Measurements from ENCODE around the gene SSH2. TPM values are rescaled to one million over a fixed set of nuclear protein-coding genes. Genes with fewer than 3 reads are reported as not detected.

Gene SSH2
- total and polyA plus RNA-seq, 9 of the 15 experiments (the other 6 are each of a cell fraction or from before 2014, with no cell fraction given), result 3.9 to 16.1 (median 10.2) TPM

- peak; percentile 13; the same call in 1 of the 2 replicates for TF ChIP-seq DDX20 (tag; IDR thresholded peaks at IDR 0.05; ENCODE audit: low read depth)
- no peak for TF ChIP-seq YY1 (IDR thresholded peaks at IDR 0.05; ENCODE audit: borderline replicate concordance in 1 of 3, control insufficient read depth in 1 of 3, extremely low read depth in 1 of 3, insufficient read depth in 3 of 3, insufficient read length in 1 of 3, insufficient replicate concordance in 2 of 3, low read depth in 1 of 3, low read length in 2 of 3)
- no peak for TF ChIP-seq RCOR1 (IDR thresholded peaks at IDR 0.05; ENCODE audit: borderline replicate concordance in 1 of 2, low read depth in 2 of 2, low read length in 2 of 2)
- no peak for TF ChIP-seq CREB3L1 (IDR thresholded peaks at IDR 0.05; ENCODE audit: borderline replicate concordance, low read depth)
- no peak for TF ChIP-seq PYGO2 (tag; IDR thresholded peaks at IDR 0.05)
- no peak for TF ChIP-seq JUNB (CRISPR knock-in tag; conservative IDR thresholded peaks at IDR 0.05)
- no peak for TF ChIP-seq FOXP1 (CRISPR knock-in tag; IDR thresholded peaks at IDR 0.05)
- TF ChIP-seq E2F4 (CRISPR knock-in tag; IDR thresholded peaks at IDR 0.05; ENCODE audit: low read depth), result no peak
- no peak for TF ChIP-seq STAT5A (IDR thresholded peaks at IDR 0.05; ENCODE audit: borderline replicate concordance, low read length)
- no peak for TF ChIP-seq ZHX1 (conservative IDR thresholded peaks at IDR 0.05; ENCODE audit: low read length)
- no peak for TF ChIP-seq TRIM28 (IDR thresholded peaks at IDR 0.05)
- TF ChIP-seq ZFP1 (CRISPR knock-in tag; IDR thresholded peaks at IDR 0.05), result no peak
- peak in 1 of 3 experiments; percentile 35; a peak in 2 of 6 replicates for TF ChIP-seq ZBTB11 (CRISPR knock-in tag; IDR thresholded peaks at IDR 0.05)
- TF ChIP-seq TCFL5 (CRISPR knock-in tag; conservative IDR thresholded peaks at IDR 0.05), result no peak
- no peak for TF ChIP-seq SNAPC5 (CRISPR knock-in tag; IDR thresholded peaks at IDR 0.05)
Measured at GRCh38 chr17:29722411-29723198, 207.4 kb downstream of the SSH2 start (continued).
